Measurements from ENCODE around the gene SOCS6. TPM values are rescaled to one million over a fixed set of nuclear protein-coding genes. Genes with fewer than 3 reads are reported as not detected.

The SOCS6 gene
- total RNA-seq, 3 donors from 2014 or later: 17.9 to 32.9 (median 20.6) TPM

- Histone ChIP-seq H3K9me3 (no peaks in the 10 kb centered on the region), H3K4me3 (no peak overlapping the region), H3K4me1 (no peaks in the 10 kb centered on the region), H3K27ac (no peak overlapping the region), H3K27me3 (no peaks in the 10 kb centered on the region), H3K36me3 (no peaks in the 10 kb centered on the region)
- intact Hi-C loops (cut with DNase I; ENCODE audit: low total_unique reads): no loop called here
- TF ChIP-seq POLR2AphosphoS5 (IDR thresholded peaks at IDR 0.05) (no peak), POLR2A (IDR thresholded peaks at IDR 0.05) (no peak), CTCF (IDR thresholded peaks at IDR 0.05) (no peak)
- DNase-seq (ENCODE audit: low spot score in 2 of 2): no peak
Measured at GRCh38 chr18:70376914-70377258, 88.0 kb downstream of the SOCS6 start.

GRCh38 chr18:70377317-70377799 lies 88.5 kb downstream of the SOCS6 start:
- DNase-seq (ENCODE audit: low spot score in 2 of 2): no peak
- no peak overlapping the region for H3K27ac ChIP-seq
- no peaks in the 10 kb centered on the region for H3K4me1 ChIP-seq
- TF ChIP-seq POLR2AphosphoS5 (IDR thresholded peaks at IDR 0.05) (no peak), POLR2A (IDR thresholded peaks at IDR 0.05) (no peak), CTCF (IDR thresholded peaks at IDR 0.05) (no peak)
- H3K36me3 ChIP-seq: no peaks in the 10 kb centered on the region
- no peak overlapping the region for H3K4me3 ChIP-seq
- H3K27me3 ChIP-seq: no peaks in the 10 kb centered on the region
- intact Hi-C loops (cut with DNase I; ENCODE audit: low total_unique reads): no loop called here
- H3K9me3 ChIP-seq: no peaks in the 10 kb centered on the region

GRCh38 chr18:70377857-70378701 lies 89.2 kb downstream of the SOCS6 start:
- H3K27ac ChIP-seq: no peak overlapping the region
- intact Hi-C loops (cut with DNase I; ENCODE audit: low total_unique reads): no loop called here
- no peaks in the 10 kb centered on the region for H3K4me1 ChIP-seq
- H3K36me3 ChIP-seq: no peaks in the 10 kb centered on the region
- no peaks in the 10 kb centered on the region for H3K9me3 ChIP-seq
- no peaks in the 10 kb centered on the region for H3K27me3 ChIP-seq
- no peak overlapping the region for H3K4me3 ChIP-seq
- DNase-seq (ENCODE audit: low spot score in 2 of 2): no peak
- TF ChIP-seq POLR2A (IDR thresholded peaks at IDR 0.05) (no peak), CTCF (IDR thresholded peaks at IDR 0.05) (no peak), POLR2AphosphoS5 (IDR thresholded peaks at IDR 0.05) (no peak)

Other genes with a start within 250 kb of the SOCS6 start
- gene RTTN, start 83.4 kb upstream of the SOCS6 start, total RNA-seq: 10 to 100 TPM; 14.7 to 35.0 (median 29.8) TPM

Measured in breast epithelium (tissue), 4 donors.